HEK293 (cell line): ENCODE results near the gene MDH2.

Experiments used
- ZBTB8A ChIP-seq: fragments of 450-650 bp; formaldehyde crosslinking; IDR thresholded peaks from 2 replicates; pipeline ENCODE4 v1.5.1; 2016; ENCODE audit warnings: missing biosample characterization, missing genetic modification characterization
- ZFHX2 ChIP-seq: fragments of 450-650 bp; formaldehyde crosslinking; conservative IDR thresholded peaks from 2 replicates; pipeline ENCODE4 v1.5.1; 2016; ENCODE audit warnings: missing biosample characterization, missing genetic modification characterization
- ZNF114 ChIP-seq: fragments of 450-650 bp; formaldehyde crosslinking; IDR thresholded peaks from 2 replicates; pipeline ENCODE4 v1.5.0; 2017; ENCODE audit warnings: missing biosample characterization, missing genetic modification characterization
- ZNF155 ChIP-seq: fragments of 450-650 bp; formaldehyde crosslinking; IDR thresholded peaks from 2 replicates; pipeline ENCODE4 v1.5.1; 2016; ENCODE audit warnings: missing biosample characterization, missing genetic modification characterization
- ZNF548 ChIP-seq: fragments of 450-650 bp; formaldehyde crosslinking; IDR thresholded peaks from 2 replicates; pipeline ENCODE4 v1.5.1; 2016; ENCODE audit warnings: missing biosample characterization, missing genetic modification characterization
- ZNF768 ChIP-seq: fragments of 450-650 bp; formaldehyde crosslinking; IDR thresholded peaks from 2 replicates; pipeline ENCODE4 v1.5.1; 2018; ENCODE audit warnings: missing biosample characterization, mild to moderate bottlenecking, missing genetic modification characterization
- ZSCAN30 ChIP-seq: fragments of 450-650 bp; IDR thresholded peaks from 2 replicates; pipeline ENCODE4 v1.5.1; 2018; ENCODE audit warnings: missing biosample characterization, mild to moderate bottlenecking, missing genetic modification characterization, moderate library complexity
- TF ChIP-seq, protein P1 (sequence below): fragments of 450-650 bp; formaldehyde crosslinking; IDR thresholded peaks from 2 replicates; pipeline ENCODE4 v1.5.1; 2016; ENCODE audit warnings: missing biosample characterization, missing genetic modification characterization
- TF ChIP-seq, protein P2 (sequence below): fragments of 450-650 bp; formaldehyde crosslinking; IDR thresholded peaks from 2 replicates; pipeline ENCODE4 v1.5.1; 2016; ENCODE audit warnings: missing biosample characterization, missing genetic modification characterization
- TF ChIP-seq, protein P3 (sequence below): fragments of 450-650 bp; formaldehyde crosslinking; IDR thresholded peaks from 2 replicates; pipeline ENCODE4 v1.5.1; 2016; ENCODE audit warnings: missing biosample characterization, missing genetic modification characterization
- TF ChIP-seq, protein P4 (sequence below): sonication (generic); formaldehyde crosslinking; IDR thresholded peaks from 2 replicates; pipeline ENCODE4 v1.8.1; 2022; ENCODE audit warnings: mild to moderate bottlenecking, moderate library complexity, missing genetic modification reagents

DNA sequence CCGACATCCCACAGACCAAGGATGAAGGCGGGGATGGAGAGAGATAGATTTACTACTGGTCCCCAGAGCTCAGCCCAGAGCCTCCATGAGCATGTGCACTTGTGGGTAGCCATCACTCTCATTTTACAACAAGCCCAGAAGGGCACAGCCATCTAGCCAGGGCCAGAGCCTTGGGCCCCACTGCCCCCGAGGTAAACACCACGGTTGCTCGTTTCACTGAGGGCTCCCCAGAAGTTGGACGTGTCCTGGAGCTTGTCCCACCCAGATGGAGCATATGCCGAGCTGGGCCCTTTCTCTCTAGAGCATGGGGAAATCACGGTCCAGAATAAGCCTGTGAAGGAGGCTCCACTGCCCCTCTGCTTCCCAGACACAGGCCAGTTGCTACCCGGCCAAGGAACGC, 44.6 kb upstream of the MDH2 start:
- TF ChIP-seq ZNF768 (tag by site-specific recombination) (no peak), ZNF114 (tag by site-specific recombination) (no peak), ZSCAN30 (tag by site-specific recombination) (no peak), ZNF548 (tag by site-specific recombination) (no peak), ZNF155 (tag by site-specific recombination) (no peak), ZFHX2 (no peak), ZBTB8A (tag by site-specific recombination) (no peak)
- TF ChIP-seq, protein P1, sequence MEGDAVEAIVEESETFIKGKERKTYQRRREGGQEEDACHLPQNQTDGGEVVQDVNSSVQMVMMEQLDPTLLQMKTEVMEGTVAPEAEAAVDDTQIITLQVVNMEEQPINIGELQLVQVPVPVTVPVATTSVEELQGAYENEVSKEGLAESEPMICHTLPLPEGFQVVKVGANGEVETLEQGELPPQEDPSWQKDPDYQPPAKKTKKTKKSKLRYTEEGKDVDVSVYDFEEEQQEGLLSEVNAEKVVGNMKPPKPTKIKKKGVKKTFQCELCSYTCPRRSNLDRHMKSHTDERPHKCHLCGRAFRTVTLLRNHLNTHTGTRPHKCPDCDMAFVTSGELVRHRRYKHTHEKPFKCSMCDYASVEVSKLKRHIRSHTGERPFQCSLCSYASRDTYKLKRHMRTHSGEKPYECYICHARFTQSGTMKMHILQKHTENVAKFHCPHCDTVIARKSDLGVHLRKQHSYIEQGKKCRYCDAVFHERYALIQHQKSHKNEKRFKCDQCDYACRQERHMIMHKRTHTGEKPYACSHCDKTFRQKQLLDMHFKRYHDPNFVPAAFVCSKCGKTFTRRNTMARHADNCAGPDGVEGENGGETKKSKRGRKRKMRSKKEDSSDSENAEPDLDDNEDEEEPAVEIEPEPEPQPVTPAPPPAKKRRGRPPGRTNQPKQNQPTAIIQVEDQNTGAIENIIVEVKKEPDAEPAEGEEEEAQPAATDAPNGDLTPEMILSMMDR (tag by site-specific recombination): no peak
- TF ChIP-seq, protein P2, sequence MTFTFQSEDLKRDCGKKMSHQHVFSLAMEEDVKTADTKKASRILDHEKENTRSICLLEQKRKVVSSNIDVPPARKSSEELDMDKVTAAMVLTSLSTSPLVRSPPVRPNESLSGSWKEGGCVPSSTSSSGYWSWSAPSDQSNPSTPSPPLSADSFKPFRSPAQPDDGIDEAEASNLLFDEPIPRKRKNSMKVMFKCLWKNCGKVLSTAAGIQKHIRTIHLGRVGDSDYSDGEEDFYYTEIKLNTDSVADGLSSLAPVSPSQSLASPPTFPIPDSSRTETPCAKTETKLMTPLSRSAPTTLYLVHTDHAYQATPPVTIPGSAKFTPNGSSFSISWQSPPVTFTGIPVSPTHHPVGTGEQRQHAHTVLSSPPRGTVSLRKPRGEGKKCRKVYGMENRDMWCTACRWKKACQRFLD: no peak
- TF ChIP-seq, protein P3, sequence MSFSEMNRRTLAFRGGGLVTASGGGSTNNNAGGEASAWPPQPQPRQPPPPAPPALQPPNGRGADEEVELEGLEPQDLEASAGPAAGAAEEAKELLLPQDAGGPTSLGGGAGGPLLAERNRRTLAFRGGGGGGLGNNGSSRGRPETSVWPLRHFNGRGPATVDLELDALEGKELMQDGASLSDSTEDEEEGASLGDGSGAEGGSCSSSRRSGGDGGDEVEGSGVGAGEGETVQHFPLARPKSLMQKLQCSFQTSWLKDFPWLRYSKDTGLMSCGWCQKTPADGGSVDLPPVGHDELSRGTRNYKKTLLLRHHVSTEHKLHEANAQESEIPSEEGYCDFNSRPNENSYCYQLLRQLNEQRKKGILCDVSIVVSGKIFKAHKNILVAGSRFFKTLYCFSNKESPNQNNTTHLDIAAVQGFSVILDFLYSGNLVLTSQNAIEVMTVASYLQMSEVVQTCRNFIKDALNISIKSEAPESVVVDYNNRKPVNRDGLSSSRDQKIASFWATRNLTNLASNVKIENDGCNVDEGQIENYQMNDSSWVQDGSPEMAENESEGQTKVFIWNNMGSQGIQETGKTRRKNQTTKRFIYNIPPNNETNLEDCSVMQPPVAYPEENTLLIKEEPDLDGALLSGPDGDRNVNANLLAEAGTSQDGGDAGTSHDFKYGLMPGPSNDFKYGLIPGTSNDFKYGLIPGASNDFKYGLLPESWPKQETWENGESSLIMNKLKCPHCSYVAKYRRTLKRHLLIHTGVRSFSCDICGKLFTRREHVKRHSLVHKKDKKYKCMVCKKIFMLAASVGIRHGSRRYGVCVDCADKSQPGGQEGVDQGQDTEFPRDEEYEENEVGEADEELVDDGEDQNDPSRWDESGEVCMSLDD (tag by site-specific recombination): no peak
- TF ChIP-seq, protein P4, sequence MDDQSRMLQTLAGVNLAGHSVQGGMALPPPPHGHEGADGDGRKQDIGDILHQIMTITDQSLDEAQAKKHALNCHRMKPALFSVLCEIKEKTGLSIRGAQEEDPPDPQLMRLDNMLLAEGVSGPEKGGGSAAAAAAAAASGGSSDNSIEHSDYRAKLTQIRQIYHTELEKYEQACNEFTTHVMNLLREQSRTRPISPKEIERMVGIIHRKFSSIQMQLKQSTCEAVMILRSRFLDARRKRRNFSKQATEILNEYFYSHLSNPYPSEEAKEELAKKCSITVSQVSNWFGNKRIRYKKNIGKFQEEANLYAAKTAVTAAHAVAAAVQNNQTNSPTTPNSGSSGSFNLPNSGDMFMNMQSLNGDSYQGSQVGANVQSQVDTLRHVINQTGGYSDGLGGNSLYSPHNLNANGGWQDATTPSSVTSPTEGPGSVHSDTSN (CRISPR knock-in tag): no peak
